K562 (cell line): ENCODE results near the gene PIGH. TPM values are rescaled to one million over a fixed set of nuclear protein-coding genes. Genes with fewer than 3 reads are reported as not detected.

Experiments used
- ATAC-seq: fragments of 200-7000 bp; cut with Tn5 transposase; 3 replicates; pipeline ENCODE4 v1.9.1; 2020; ENCODE audit warnings: moderate library complexity
- BruUV-seq: library from RNA; stranded (reverse); fragments of 400-500 nt; replicated peaks from 2 replicates; lab custom pipeline; 2021; lab: Mats Ljungman, UMichigan
- CTCF ChIA-PET: fragments of 300-600 bp; formaldehyde crosslinking; extraction: SDS; loops from one replicate; lab custom pipeline; 2021; ENCODE audit warnings: low intra/inter-chr PET ratio; lab: Yijun Ruan, JAX
- POLR2A ChIA-PET: fragments of 300-600, 350-650 bp; sonication (Branson Sonifier 250); formaldehyde crosslinking; extraction: SDS; loops from one replicate; lab custom pipeline; 2021; ENCODE audit warnings: antibody characterized with exemption, inconsistent platforms; lab: Yijun Ruan, JAX
- DNase-seq, 4 experiments: peaks; one replicate each; pipeline versions ENCODE4 v3.0.0 to v3.0.0-alpha.2; 2011 to 2018; ENCODE audit warnings: low spot score in 3 of 4, mixed read lengths in 3 of 4; ENCODE audit errors: extremely low read depth in 1 of 4
- FAIRE-seq: peaks from 2 replicates; lab custom pipeline; 2011; peaks lifted over from hg19 to GRCh38; lab: Jason Lieb, UNC
- H2AFZ ChIP-seq: 2 replicates; pipeline ENCODE4 v1.6.0; 2011; ENCODE audit warnings: low read depth, low read length, control low read depth, inconsistent platforms
- H3K27ac ChIP-seq: fragments of 200-600 bp; 3 replicates; pipeline ENCODE4 v1.8.0; 2011; ENCODE audit warnings: low read depth, mild to moderate bottlenecking, control low read depth, inconsistent platforms, low read length, moderate library complexity, mixed read lengths; ENCODE audit errors: extremely low read depth
- H3K27me3 ChIP-seq, 2 experiments: fragments of 300-600 bp in 1 of 2; 2 replicates in 1 of 2; 3 replicates in 1 of 2; pipeline versions ENCODE4 v1.6.0 to v1.8.0; 2011; ENCODE audit warnings: inconsistent platforms in 2 of 2, low read length in 2 of 2, mild to moderate bottlenecking in 1 of 2, mixed read lengths in 1 of 2, moderate library complexity in 1 of 2; ENCODE audit not compliant: control insufficient read depth in 2 of 2, insufficient read depth in 2 of 2
- H3K36me3 ChIP-seq: fragments of 300-600 bp; 3 replicates; pipeline ENCODE4 v1.8.0; 2011; ENCODE audit warnings: mild to moderate bottlenecking, low read length, inconsistent platforms; ENCODE audit not compliant: control insufficient read depth, insufficient read depth
- H3K4me1 ChIP-seq, 2 experiments: fragments of 200-600 bp in 1 of 2; replicated peaks in 1 of 2; 2 replicates in 1 of 2; 3 replicates in 1 of 2; pipeline versions ENCODE4 v1.5.1 to v1.8.0; 2011; ENCODE audit warnings: inconsistent platforms in 2 of 2, low read length in 2 of 2, mild to moderate bottlenecking in 1 of 2, mixed read lengths in 1 of 2, moderate library complexity in 1 of 2; ENCODE audit not compliant: control insufficient read depth in 2 of 2, insufficient read depth in 2 of 2
- H3K4me2 ChIP-seq: 2 replicates; pipeline ENCODE4 v1.6.1; 2011; ENCODE audit warnings: low read length, control low read depth, inconsistent platforms, mixed read lengths; ENCODE audit not compliant: insufficient read depth
- H3K4me3 ChIP-seq: fragments of 200-600 bp; sonication (generic), shearing (Covaris generic); 2 replicates; pipeline ENCODE4 v1.5.1; 2016; ENCODE audit warnings: control low read depth, inconsistent platforms
- H3K79me2 ChIP-seq: fragments of 200-600 bp; 3 replicates; pipeline ENCODE4 v1.8.0; 2011; ENCODE audit warnings: low read length, inconsistent platforms; ENCODE audit not compliant: control insufficient read depth, insufficient read depth
- H3K9ac ChIP-seq, 2 experiments: 2 replicates each; pipeline versions ENCODE4 v1.6.0 to v1.6.1; 2011; ENCODE audit warnings: low read depth in 2 of 2, low read length in 2 of 2, control low read depth in 1 of 2, inconsistent platforms in 1 of 2, mild to moderate bottlenecking in 1 of 2, mixed read lengths in 1 of 2; ENCODE audit not compliant: insufficient read depth in 1 of 2
- H3K9me1 ChIP-seq: one replicate; pipeline ENCODE4 v1.6.0; 2011; ENCODE audit warnings: inconsistent platforms, mild to moderate bottlenecking, low read length, moderate library complexity; ENCODE audit not compliant: control insufficient read depth, insufficient read depth
- H3K9me3 ChIP-seq: replicated peaks from 2 replicates; pipeline ENCODE4 v1.5.1; 2011; ENCODE audit warnings: low read depth, low read length, inconsistent platforms; ENCODE audit not compliant: control insufficient read depth, insufficient read depth
- H4K20me1 ChIP-seq: replicated peaks from 2 replicates; pipeline ENCODE4 v1.6.1; 2011; ENCODE audit warnings: low read length, inconsistent platforms, mixed read lengths; ENCODE audit not compliant: control insufficient read depth, insufficient read depth
- ILF3 ChIP-seq: fragments of 450-650 bp; IDR thresholded peaks from 2 replicates; pipeline ENCODE4 v1.6.1; 2018; ENCODE audit warnings: antibody characterized with exemption, mild to moderate bottlenecking, moderate library complexity, borderline replicate concordance
- SIN3B ChIP-seq: fragments of 450-650 bp; IDR thresholded peaks from 2 replicates; pipeline ENCODE4 v1.6.1; 2017; ENCODE audit warnings: low read depth, mild to moderate bottlenecking, moderate library complexity
- ZNF507 ChIP-seq: conservative IDR thresholded peaks from 2 replicates; pipeline ENCODE4 v1.6.1; 2017; ENCODE audit warnings: missing genetic modification characterization, missing compliant biosample characterization
- WGBS: fragments of 100-300 bp; shearing (Covaris generic); methylation state at CpG from one replicate; pipeline ENCODE4 v1.1.6; 2016; ENCODE audit warnings: low coverage, mixed read lengths; ENCODE audit not compliant: insufficient coverage; ENCODE audit errors: missing lambda C conversion rate; 5-methylcytosine and 5-hydroxymethylcytosine counted together
- in situ Hi-C: fragments of 300-500 bp; cut with MboI; formaldehyde crosslinking; loops from 4 replicates; pipeline ENCODE4 v1.15.0; 2018; ENCODE audit warnings: inconsistent platforms, mixed read lengths
- intact Hi-C: fragments of 100-400 bp; cut with micrococcal nuclease; formaldehyde crosslinking; loops from 2 replicates; pipeline ENCODE4 v1.14.2; 2022
- polyA plus RNA-seq, 8 experiments: library from polyadenylated mRNA; depleted of rRNA in 4 of 8; stranded (reverse) in 5 of 8; unstranded in 3 of 8; fragments of >200 nt; fragmentation: Nextera tagmentation in 2 of 8; fragmentation: Illumina TruSeq in 1 of 8; extraction: Ambion mirVana in 2 of 8; extraction: Trizol in 1 of 8; gene quantifications; 2 replicates each; pipeline versions ENCODE4 v1.2.1 to v1.2.3, GENCODE V29; 2011 to 2014; ENCODE audit warnings: inconsistent platforms in 1 of 8, missing spikeins in 1 of 8
- total RNA-seq, 7 experiments: library from RNA; depleted of rRNA in 6 of 7; stranded (reverse); fragments of >200 nt in 6 of 7; fragmentation: Illumina TruSeq in 2 of 7; extraction: Trizol in 2 of 7; gene quantifications; 2 replicates each; pipeline versions ENCODE4 v1.2.1 to v1.2.3, GENCODE V29; 2011 to 2021; ENCODE audit warnings: low replicate concordance in 1 of 7
- TF ChIP-seq, protein P1 (sequence below): fragments of 250-450 bp; sonication (Bioruptor Pico); IDR thresholded peaks from 2 replicates; pipeline ENCODE4 v1.4.0; 2020; ENCODE audit warnings: mild to moderate bottlenecking, moderate library complexity, borderline replicate concordance

Gene PIGH
- total and polyA plus RNA-seq, 9 of the 15 experiments (the other 6 are each of a cell fraction or from before 2014, with no cell fraction given): 21.1 to 53.4 (median 24.7) TPM

- TF ChIP-seq, protein P1, sequence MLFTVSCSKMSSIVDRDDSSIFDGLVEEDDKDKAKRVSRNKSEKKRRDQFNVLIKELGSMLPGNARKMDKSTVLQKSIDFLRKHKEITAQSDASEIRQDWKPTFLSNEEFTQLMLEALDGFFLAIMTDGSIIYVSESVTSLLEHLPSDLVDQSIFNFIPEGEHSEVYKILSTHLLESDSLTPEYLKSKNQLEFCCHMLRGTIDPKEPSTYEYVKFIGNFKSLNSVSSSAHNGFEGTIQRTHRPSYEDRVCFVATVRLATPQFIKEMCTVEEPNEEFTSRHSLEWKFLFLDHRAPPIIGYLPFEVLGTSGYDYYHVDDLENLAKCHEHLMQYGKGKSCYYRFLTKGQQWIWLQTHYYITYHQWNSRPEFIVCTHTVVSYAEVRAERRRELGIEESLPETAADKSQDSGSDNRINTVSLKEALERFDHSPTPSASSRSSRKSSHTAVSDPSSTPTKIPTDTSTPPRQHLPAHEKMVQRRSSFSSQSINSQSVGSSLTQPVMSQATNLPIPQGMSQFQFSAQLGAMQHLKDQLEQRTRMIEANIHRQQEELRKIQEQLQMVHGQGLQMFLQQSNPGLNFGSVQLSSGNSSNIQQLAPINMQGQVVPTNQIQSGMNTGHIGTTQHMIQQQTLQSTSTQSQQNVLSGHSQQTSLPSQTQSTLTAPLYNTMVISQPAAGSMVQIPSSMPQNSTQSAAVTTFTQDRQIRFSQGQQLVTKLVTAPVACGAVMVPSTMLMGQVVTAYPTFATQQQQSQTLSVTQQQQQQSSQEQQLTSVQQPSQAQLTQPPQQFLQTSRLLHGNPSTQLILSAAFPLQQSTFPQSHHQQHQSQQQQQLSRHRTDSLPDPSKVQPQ (CRISPR knock-in tag): no peak
- TF ChIP-seq SIN3B (no peak), ILF3 (no peak)
These were observed 18.0 kb downstream of the PIGH start (continued) for GRCh38 chr14:67582061-67582460.

DNA sequence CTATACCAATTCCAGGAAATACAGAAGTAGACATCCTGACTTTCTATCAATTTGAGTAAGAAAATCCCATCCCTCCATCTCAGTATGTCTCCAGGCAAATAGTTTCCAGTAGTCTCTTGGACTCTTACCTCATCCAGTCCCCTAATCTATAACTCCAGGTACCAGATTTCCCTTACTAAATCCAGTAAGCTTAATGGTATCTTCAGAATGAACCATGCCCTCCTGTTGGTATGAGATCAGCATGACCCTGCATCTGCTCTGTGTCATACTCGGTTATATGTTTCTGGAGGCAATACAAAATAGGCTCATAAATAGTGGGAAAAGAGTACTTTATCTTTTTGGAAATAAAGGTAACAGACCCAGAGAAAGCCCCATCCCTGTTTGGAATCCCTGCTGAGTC lies 18.4 kb downstream of the PIGH start:
- in situ Hi-C loops (loop anchor here (5.0 to 10.0 kb wide), 3 partner anchors 86 to 453 kb away; partner anchors contain the start of gene RDH12), intact Hi-C loops (no loop called here)
- FAIRE-seq: no peak
- H3K27me3 ChIP-seq: no peaks in the 10 kb centered on the region; a peak in 1 of 5 replicates
- H3K27ac ChIP-seq: no peak overlapping the region
- WGBS: 18% methylated on average over 1 of the region's 1 CpG
- POLR2A ChIA-PET: interaction anchor here (0.5 to 0.6 kb wide), 2 partner anchors 77 to 214 kb away, joined by 3 read pairs; no protein-coding TSS in a partner anchor
- H3K4me3 ChIP-seq: no peak overlapping the region
- no peaks in the 10 kb centered on the region for H3K4me1 ChIP-seq
- H2AFZ ChIP-seq: no peak overlapping the region
- no peak overlapping the region for H3K4me2 ChIP-seq
- H4K20me1 ChIP-seq: no peaks in the 10 kb centered on the region; the same call in 1 of the 2 replicates
- CTCF ChIA-PET: no interaction called here
- no peak overlapping the region for H3K9ac ChIP-seq
- TF ChIP-seq ZNF507 (tag): no peak
- TF ChIP-seq, all 486 proteins: peak for 0
- DNase-seq (no peak), ATAC-seq (no peak)
- BruUV-seq: no TSS peak
- Histone ChIP-seq H3K9me3 (no peaks in the 10 kb centered on the region), H3K79me2 (no peaks in the 10 kb centered on the region), H3K36me3 (no peaks in the 10 kb centered on the region; the same call in 2 of the 3 replicates), H3K9me1 (no peaks in the 10 kb centered on the region)
